T-helper 17 cell (primary cell): ENCODE data around the gene AGAP2. TPM values are rescaled to one million over a fixed set of nuclear protein-coding genes. Genes with fewer than 3 reads are reported as not detected.
"Not testable (repeated sequence)": the region's sequence is repeated elsewhere in the genome, so short reads cannot be mapped to it uniquely, and the experiment has no call there.

ENCODE experiments used
- ATAC-seq: fragments of 150-1000 bp; cut with Tn5 transposase; 2 replicates; pipeline ENCODE4 v1.10.0; 2021; ENCODE audit warnings: mild to moderate bottlenecking, moderate library complexity
- DNase-seq, 3 donors: peaks; one replicate each; pipeline versions ENCODE4 v3.0.0 to v3.0.0-alpha.2; 2020 to 2021
- H3K9me3 ChIP-seq: one replicate; pipeline ENCODE4 v1.7.0; 2013; ENCODE audit warnings: low read length, mild to moderate bottlenecking; ENCODE audit not compliant: control insufficient read depth, poor library complexity, severe bottlenecking
- H3K27ac Mint-ChIP-seq: one replicate; pipeline ENCODE4 v1.8.0; 2022; ENCODE audit warnings: mild to moderate bottlenecking, moderate library complexity, mixed read lengths
- H3K27me3 Mint-ChIP-seq: one replicate; pipeline ENCODE4 v1.8.0; 2022; ENCODE audit warnings: mixed read lengths
- H3K36me3 Mint-ChIP-seq: one replicate; pipeline ENCODE4 v1.8.0; 2022; ENCODE audit warnings: low read depth, mixed read lengths
- H3K4me1 Mint-ChIP-seq: one replicate; pipeline ENCODE4 v1.8.0; 2022; ENCODE audit warnings: mild to moderate bottlenecking, mixed read lengths
- H3K4me3 Mint-ChIP-seq: one replicate; pipeline ENCODE4 v1.8.0; 2022; ENCODE audit warnings: mild to moderate bottlenecking, moderate library complexity, mixed read lengths
- total RNA-seq, 4 donors: library from RNA in 2 of 4; stranded (reverse) in 2 of 4; gene quantifications; one replicate each; pipeline ENCODE4 v1.2.3 and lab custom pipeline; 2022 to 2026

AGAP2 gene
- total RNA-seq, 2 donors from 2014 or later = 46.5 to 57.6 TPM

DNA sequence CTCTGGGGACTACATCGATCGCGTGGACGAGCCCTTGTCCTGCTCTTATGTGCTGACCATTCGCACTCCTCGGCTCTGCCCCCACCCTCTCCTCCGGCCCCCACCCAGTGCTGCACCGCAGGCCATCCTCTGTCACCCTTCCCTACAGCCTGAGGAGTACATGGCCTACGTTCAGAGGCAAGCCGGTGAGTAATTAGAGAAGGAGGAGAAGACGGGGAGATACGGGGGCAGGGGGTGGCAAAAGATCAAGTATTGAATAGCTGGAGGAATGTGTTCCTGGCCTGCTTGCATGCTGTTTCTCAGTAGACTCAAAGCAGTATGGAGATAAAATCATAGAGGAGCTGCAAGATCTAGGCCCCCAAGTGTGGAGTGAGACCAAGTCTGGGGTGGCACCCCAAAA is 22.8 kb downstream of the AGAP2 start:
- Mint-ChIP-seq H3K36me3 (peaks cover 10% of the 10 kb centered on the region), H3K27ac (peak overlapping the region; percentile 34), H3K4me1 (peaks cover 7% of the 10 kb centered on the region), H3K27me3 (no peaks in the 10 kb centered on the region), H3K4me3 (no peak overlapping the region)
- no peaks in the 10 kb centered on the region for H3K9me3 ChIP-seq
- DNase-seq = no peak
- no peak for ATAC-seq

DNA sequence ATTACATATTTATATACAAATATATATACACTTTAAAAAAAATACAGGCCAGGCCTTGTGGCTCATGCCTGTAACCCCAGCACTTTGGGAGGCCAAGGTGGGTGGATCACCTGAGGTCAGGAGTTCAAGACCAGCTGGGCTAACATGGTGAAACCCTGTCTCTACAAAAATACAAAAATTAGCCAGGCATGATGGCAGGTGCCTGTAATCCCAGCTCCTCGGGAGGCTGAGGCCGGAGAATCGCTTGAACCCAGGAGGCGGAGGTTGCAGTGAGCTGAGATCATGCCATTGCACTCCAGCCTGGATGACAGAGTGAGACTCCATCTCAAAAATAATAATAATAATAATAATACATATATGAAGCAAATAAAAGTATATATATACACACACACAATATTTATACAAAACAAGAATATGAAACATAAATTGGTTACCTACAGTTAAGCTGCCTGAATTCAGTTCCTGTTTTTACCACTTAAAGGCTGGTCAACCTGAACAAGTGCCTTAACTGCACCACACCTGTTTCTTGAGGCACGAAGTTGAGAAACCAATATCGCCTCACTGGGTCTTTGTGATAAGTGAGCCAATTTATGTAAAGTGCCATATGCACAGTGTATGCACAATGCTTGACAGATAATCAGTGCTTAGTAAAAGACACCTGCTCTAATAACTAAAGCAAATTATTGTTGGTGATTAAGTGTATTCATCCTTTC is 23.4 kb downstream of the AGAP2 start:
- H3K27ac Mint-ChIP-seq = peak overlapping the region; percentile 34
- not testable (repeated sequence) for H3K4me3 Mint-ChIP-seq, H3K27me3 Mint-ChIP-seq, H3K9me3 ChIP-seq, DNase-seq, H3K4me1 Mint-ChIP-seq
- peak; percentile 30 for ATAC-seq
- peaks cover 10% of the 10 kb centered on the region for H3K36me3 Mint-ChIP-seq

DNA sequence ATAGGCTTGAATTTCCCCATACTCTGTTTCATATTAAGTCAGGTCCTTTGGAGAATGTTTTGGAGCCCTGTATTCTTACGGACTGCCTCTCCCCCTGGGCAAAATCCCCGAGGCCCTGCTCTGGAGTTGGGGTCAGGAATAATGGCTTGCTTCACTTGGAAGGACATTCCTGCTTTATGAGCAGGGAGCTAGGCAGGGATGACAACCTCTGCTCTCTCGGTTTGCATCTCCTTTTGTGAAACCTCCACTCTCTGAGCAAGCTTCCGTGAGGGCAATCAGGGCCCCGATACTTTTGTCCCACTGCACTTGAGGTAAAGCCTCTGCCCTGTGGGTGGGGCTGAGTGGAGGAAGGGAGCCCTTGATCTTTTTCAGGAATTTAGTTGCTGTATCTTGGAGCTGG is 25.3 kb downstream of the AGAP2 start:
- peaks cover 2% of the 10 kb centered on the region for H3K4me1 Mint-ChIP-seq
- H3K36me3 Mint-ChIP-seq = peaks cover 7% of the 10 kb centered on the region
- no peak for DNase-seq
- no peaks in the 10 kb centered on the region for H3K27me3 Mint-ChIP-seq
- H3K9me3 ChIP-seq = no peaks in the 10 kb centered on the region
- no peak overlapping the region for H3K27ac Mint-ChIP-seq
- no peak for ATAC-seq
- no peak overlapping the region for H3K4me3 Mint-ChIP-seq

DNA sequence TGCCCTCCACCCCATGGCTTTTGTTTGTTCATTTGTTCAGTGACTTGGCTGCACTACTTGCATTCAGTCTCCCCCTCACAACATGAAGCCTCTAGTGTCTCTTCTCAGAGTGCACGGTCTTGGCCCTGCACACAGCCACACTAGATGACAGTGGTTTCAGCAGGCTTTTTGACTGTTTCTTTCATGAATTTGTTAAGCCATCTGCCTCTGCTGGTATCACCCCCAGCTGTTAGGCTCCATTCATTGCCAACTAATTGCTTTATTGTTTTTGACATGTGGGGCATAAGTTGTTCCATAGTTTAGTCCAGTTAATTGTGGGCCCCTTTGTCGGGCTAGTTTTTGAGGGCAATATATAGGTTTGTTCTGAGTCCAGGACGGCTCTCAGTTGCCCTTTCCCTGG is 25.8 kb downstream of the AGAP2 start:
- Mint-ChIP-seq H3K27me3 (no peaks in the 10 kb centered on the region), H3K27ac (no peak overlapping the region), H3K4me3 (no peak overlapping the region), H3K4me1 (no peaks in the 10 kb centered on the region), H3K36me3 (peaks cover 5% of the 10 kb centered on the region)
- H3K9me3 ChIP-seq = no peaks in the 10 kb centered on the region
- ATAC-seq (no peak), DNase-seq (no peak)

DNA sequence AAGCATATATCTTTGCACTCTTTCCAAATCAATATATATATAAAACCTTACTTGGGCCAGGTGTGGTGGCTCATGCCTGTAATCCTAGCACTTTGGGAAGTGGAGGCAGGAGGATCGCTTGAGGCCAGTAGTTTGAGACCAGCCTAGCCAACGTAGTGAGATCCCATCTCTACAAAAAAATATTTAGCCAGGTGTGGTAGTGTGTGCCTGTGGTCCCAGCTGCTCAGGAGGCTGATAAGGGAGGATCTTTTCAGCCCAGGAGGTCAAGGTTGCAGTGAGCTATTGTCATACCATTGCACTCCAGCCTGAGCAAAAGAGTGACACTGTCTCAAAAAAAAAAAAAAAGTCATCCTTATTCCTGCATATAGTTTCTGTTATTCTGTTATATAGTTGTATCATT is 30.2 kb downstream of the AGAP2 start:
- Mint-ChIP-seq H3K27me3 (no peaks in the 10 kb centered on the region), H3K27ac (no peak overlapping the region), H3K4me3 (no peak overlapping the region), H3K4me1 (no peaks in the 10 kb centered on the region), H3K36me3 (peaks cover 7% of the 10 kb centered on the region)
- DNase-seq (no peak), ATAC-seq (no peak)
- peaks cover 8% of the 10 kb centered on the region for H3K9me3 ChIP-seq

DNA sequence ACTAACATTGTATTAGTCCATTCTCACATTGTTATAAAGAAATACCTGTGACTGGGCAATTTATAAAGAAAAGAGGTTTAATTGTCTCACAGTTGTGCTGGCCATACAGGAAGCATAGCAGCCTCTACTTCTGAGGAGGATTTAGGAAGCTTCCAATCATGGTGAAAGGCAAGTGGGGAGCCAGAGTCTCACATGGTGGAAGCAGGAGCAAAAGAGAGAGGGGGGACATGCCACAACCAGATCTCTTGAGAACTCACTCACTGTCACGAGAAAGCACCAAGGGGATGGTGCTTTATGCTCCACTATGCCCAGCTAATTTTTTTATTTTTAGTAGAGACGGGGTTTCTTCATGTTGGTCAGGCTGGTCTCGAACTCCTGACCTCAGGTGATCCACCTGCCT is 31.3 kb downstream of the AGAP2 start:
- DNase-seq (no peak), ATAC-seq (no peak)
- Mint-ChIP-seq H3K27me3 (no peaks in the 10 kb centered on the region), H3K4me3 (no peak overlapping the region), H3K4me1 (no peaks in the 10 kb centered on the region), H3K27ac (no peak overlapping the region), H3K36me3 (peaks cover 7% of the 10 kb centered on the region)
- peaks cover 8% of the 10 kb centered on the region for H3K9me3 ChIP-seq

DNA sequence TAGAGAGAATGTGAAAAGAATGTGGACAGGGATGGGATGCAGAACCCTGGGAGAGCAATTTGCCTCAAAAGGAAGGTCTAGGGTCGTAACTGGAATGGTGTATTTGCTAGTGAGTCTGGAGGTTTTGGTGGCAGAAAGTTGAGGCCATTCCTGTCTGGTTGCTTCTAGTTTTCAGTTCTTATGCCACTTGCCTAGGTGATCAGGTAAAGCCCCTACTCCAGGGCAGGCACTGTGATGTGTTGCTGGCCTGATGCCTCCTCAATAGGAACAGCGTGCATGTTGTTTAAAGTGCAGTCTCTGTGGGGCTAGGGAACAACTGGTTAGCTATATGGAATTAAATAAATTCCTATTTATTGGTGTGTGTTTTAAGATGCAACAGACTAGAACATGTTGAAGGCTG is 38.2 kb downstream of the AGAP2 start:
- H3K9me3 ChIP-seq = peaks cover 8% of the 10 kb centered on the region
- H3K27ac Mint-ChIP-seq = no peak overlapping the region
- H3K27me3 Mint-ChIP-seq = no peaks in the 10 kb centered on the region
- peak overlapping the region; percentile 41 for H3K4me3 Mint-ChIP-seq
- peaks cover 32% of the 10 kb centered on the region for H3K4me1 Mint-ChIP-seq
- H3K36me3 Mint-ChIP-seq = peaks cover 19% of the 10 kb centered on the region
- DNase-seq (no peak), ATAC-seq (no peak)

DNA sequence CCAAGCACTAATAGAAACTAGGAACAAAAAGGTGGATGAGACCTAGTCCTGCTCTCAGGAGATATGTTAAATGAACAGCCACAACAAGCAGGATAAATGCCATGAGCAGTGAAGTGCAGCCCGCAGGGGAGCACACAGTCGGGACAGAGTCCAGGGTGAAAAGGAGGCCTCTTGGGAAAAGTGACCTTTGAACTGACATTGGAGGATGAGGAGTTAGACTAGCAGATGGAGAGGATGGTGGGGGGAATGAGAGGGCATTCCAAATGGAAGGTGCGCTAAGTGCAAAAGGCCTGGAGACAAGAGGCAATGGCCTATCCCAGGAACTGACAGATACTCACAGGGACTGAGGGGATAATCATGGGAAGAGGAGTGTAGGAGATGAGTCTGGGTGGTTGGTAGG is 40.1 kb downstream of the AGAP2 start:
- DNase-seq = no peak
- Mint-ChIP-seq H3K27me3 (no peaks in the 10 kb centered on the region), H3K4me1 (peaks cover 32% of the 10 kb centered on the region), H3K4me3 (no peak overlapping the region), H3K27ac (peak overlapping the region; percentile 47), H3K36me3 (peaks cover 16% of the 10 kb centered on the region)
- no peaks in the 10 kb centered on the region for H3K9me3 ChIP-seq
- no peak for ATAC-seq

DNA sequence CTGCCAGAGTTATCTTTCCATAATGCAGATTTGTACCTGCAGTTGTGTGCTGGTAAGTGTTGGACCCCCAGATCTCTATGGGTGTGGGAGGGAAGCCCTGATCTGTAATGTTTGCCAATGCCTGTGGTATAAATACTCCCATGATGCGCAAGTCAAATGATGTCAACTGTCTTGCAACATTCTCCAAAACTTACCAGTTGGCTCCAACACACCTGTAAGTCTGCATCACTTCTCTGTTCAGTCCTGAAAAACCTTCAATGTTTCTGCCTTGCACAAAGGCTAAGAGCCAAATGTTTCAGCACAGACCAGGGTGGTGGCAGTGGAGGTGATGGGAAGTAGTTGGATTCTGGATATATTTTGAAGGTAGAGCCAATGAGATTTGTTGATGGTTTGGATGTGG is 41.5 kb downstream of the AGAP2 start:
- peaks cover 32% of the 10 kb centered on the region for H3K4me1 Mint-ChIP-seq
- H3K36me3 Mint-ChIP-seq = peaks cover 14% of the 10 kb centered on the region
- DNase-seq (no peak), ATAC-seq (no peak)
- H3K27ac Mint-ChIP-seq = no peak overlapping the region
- H3K27me3 Mint-ChIP-seq = no peaks in the 10 kb centered on the region
- no peaks in the 10 kb centered on the region for H3K9me3 ChIP-seq
- H3K4me3 Mint-ChIP-seq = no peak overlapping the region

DNA sequence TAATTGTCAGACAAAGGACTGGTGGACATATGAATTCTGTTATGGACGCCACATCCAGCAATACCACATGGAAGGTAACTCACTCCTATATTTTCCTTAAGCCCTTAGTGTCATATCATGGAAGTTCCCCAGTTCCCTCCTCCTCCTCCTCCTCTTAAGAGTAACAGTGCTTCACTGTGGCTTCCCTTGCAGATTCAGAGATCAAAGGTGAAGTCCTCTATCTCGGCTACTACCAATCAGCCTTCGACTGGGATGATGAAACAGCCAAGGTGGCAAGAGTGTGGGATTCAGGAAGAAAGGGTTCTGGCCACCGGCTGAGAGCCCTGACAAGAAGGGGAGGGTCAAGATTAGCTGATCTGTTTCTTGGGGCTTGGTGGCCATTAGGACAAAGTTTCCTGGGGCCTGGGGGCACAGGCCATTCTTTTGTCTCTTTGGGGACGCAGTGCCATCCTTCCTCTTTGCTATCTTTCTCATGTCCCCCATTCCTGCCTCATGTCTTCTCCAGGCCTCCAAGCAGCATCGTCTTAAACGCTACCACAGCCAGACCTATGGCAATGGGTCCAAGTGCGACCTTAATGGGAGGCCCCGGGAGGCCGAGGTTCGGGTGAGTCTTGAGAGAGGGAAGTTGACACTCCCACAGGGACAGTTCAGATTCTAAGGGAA is 42.6 kb downstream of the AGAP2 start:
- Mint-ChIP-seq H3K27ac (peak overlapping the region; percentile 19), H3K4me3 (peak overlapping the region; percentile 73), H3K27me3 (no peaks in the 10 kb centered on the region), H3K36me3 (peaks cover 14% of the 10 kb centered on the region), H3K4me1 (peaks cover 32% of the 10 kb centered on the region)
- H3K9me3 ChIP-seq = no peaks in the 10 kb centered on the region
- ATAC-seq (no peak), DNase-seq (no peak)

DNA sequence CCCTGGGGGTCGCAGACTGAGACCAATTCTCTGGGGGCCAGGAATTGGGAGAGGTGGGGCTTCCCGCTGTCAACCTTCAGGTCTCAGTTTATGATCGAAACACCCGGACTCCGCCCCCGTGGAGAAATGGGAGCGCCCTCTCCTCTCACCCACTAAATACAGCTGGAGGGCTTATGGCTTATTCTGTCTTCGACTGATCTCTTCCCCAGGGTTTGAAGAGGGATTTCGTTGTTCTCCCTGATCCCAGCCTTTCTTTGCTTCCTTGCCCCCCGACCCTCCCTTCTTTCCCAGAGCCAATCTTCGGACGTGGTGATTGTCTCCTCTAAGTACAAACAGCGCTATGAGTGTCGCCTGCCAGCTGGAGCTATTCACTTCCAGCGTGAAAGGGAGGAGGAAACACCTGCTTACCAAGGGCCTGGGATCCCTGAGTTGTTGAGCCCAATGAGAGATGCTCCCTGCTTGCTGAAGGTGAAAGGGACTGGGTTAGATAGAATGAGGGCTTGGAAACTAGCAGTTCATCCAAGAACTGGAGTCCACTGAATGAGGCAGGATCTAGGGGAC is 44.0 kb downstream of the AGAP2 start:
- no peak for DNase-seq
- ATAC-seq = no peak
- Mint-ChIP-seq H3K27me3 (peaks cover 8% of the 10 kb centered on the region), H3K4me3 (no peak overlapping the region), H3K36me3 (peaks cover 12% of the 10 kb centered on the region), H3K4me1 (peaks cover 25% of the 10 kb centered on the region), H3K27ac (no peak overlapping the region)
- no peaks in the 10 kb centered on the region for H3K9me3 ChIP-seq

DNA sequence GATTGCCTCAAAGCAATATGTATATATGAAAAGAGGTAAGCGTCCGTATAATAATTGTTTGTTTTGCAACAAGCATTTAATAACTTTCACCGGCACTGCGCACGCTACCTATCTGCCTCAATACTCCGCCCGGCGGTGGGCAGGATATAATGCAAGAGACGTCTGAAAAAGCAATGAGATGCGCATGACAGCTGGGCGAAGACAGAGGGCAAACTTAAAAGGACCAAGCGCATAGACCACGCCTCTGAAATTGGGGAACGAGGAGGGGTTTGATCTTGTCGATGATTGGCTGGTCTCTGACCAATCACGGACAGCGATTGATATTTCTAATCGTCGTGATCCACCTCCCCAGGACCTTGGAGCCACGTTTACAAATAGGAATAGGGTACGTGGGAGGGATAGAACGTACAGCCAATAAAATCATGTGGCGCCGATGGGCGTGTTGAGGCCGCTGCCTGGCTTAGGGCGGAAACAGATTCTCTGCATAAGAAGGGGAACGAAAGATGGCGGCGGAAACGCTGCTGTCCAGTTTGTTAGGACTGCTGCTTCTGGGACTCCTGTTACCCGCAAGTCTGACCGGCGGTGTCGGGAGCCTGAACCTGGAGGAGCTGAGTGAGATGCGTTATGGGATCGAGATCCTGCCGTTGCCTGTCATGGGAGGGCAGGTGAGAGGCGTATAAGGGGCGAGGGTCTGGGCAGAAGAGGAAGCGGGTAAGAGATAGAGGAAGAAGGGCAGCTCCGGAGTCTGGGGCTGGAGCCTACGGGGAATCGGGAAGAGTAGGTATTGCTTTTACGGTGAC is 44.7 kb downstream of the AGAP2 start, which contains the start of gene OS9:
Gene OS9, plus strand, starts transcription at position 474 of the 800 bp plus-strand sequence. Its CDS starts 30 bp downstream, at position 504.
- ATAC-seq = peak; percentile 95
- Mint-ChIP-seq H3K4me1 (peaks cover 18% of the 10 kb centered on the region), H3K27me3 (peaks cover 8% of the 10 kb centered on the region), H3K27ac (no peak within 1 kb of the TSS), H3K36me3 (peaks cover 8% of the 10 kb centered on the region), H3K4me3 (no peak within 1 kb of the TSS)
- H3K9me3 ChIP-seq = no peaks in the 10 kb centered on the region
- peak; percentile 82 to 90 (median 84) for DNase-seq

DNA sequence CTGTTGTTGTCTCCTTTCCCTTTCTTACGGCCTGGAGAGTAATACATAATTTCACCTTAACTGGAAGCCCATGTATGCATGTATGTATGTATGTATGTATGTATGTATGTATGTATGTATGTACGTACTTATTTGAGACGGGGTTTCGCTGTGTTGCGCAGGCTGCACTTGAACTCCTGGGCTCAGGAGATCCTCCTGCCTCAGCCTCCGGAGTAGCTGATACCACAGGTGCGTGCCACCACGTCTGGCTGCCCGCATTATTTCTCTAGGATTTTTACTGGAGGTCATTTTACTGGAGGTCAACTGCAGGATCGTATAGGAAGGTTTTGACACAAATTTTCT is 45.3 kb downstream of the AGAP2 start:
- no peak overlapping the region for H3K27ac Mint-ChIP-seq
- peaks cover 3% of the 10 kb centered on the region for H3K36me3 Mint-ChIP-seq
- peaks cover 13% of the 10 kb centered on the region for H3K4me1 Mint-ChIP-seq
- H3K27me3 Mint-ChIP-seq = peaks cover 11% of the 10 kb centered on the region
- DNase-seq (no peak), ATAC-seq (no peak)
- H3K4me3 Mint-ChIP-seq = no peak overlapping the region
- no peaks in the 10 kb centered on the region for H3K9me3 ChIP-seq
